Neural cell (in vitro differentiated cells): ENCODE data around the gene CARD19. TPM values are rescaled to one million over a fixed set of nuclear protein-coding genes. Genes with fewer than 3 reads are reported as not detected.

ENCODE experiments used
- H2AFZ ChIP-seq: fragments of 200-600, 300-800 bp; sonication (generic), shearing (Covaris generic); 2 replicates; pipeline ENCODE4 v1.6.0; 2014; ENCODE audit warnings: low read depth, mild to moderate bottlenecking, antibody characterized with exemption, low read length, moderate library complexity
- H3F3A ChIP-seq: fragments of 200-600 bp; shearing (Covaris generic); 2 replicates; pipeline ENCODE4 v1.6.1; 2016; ENCODE audit warnings: mild to moderate bottlenecking, moderate library complexity, mixed read lengths, antibody characterized with exemption, low read length; ENCODE audit not compliant: insufficient read depth, poor library complexity, severe bottlenecking
- H3K27ac ChIP-seq: fragments of 200-600, 300-800 bp; sonication (generic), shearing (Covaris generic); 2 replicates; pipeline ENCODE4 v1.5.1; 2014; ENCODE audit warnings: mild to moderate bottlenecking, low read length, moderate library complexity
- H3K27me3 ChIP-seq: fragments of 300-800, 200-600 bp; sonication (generic), shearing (Covaris generic); 2 replicates; pipeline ENCODE4 v1.6.0; 2014; ENCODE audit warnings: mild to moderate bottlenecking, low read depth, low read length, moderate library complexity; ENCODE audit not compliant: insufficient read depth
- H3K36me3 ChIP-seq: fragments of 300-800, 200-600 bp; sonication (generic), shearing (Covaris generic); 2 replicates; pipeline ENCODE4 v1.5.1; 2014; ENCODE audit warnings: mild to moderate bottlenecking, antibody characterized with exemption, low read length, moderate library complexity; ENCODE audit not compliant: insufficient read depth
- H3K4me2 ChIP-seq: fragments of 300-800, 200-600 bp; sonication (generic), shearing (Covaris generic); 2 replicates; pipeline ENCODE4 v1.6.0; 2014; ENCODE audit warnings: mild to moderate bottlenecking, low read length
- H3K4me3 ChIP-seq: fragments of 300-800, 200-600 bp; sonication (generic), shearing (Covaris generic); 2 replicates; pipeline ENCODE4 v1.5.1; 2014; ENCODE audit warnings: mild to moderate bottlenecking, low read length, moderate library complexity
- H3K79me2 ChIP-seq: fragments of 200-600 bp; shearing (Covaris generic); replicated peaks from 2 replicates; pipeline ENCODE4 v1.6.0; 2014; ENCODE audit warnings: mild to moderate bottlenecking, low read length, moderate library complexity; ENCODE audit not compliant: insufficient read depth
- H3K9ac ChIP-seq: fragments of 300-800, 200-600 bp; sonication (generic), shearing (Covaris generic); 2 replicates; pipeline ENCODE4 v1.6.1; 2016; ENCODE audit warnings: mild to moderate bottlenecking, low read length, mixed read lengths
- H3K9me2 ChIP-seq: fragments of 200-600 bp; shearing (Covaris generic); 2 replicates; pipeline ENCODE4 v1.6.1; 2016; ENCODE audit warnings: mild to moderate bottlenecking, low read length, mixed read lengths; ENCODE audit not compliant: insufficient read depth
- H3K9me3 ChIP-seq: fragments of 200-600, 300-800 bp; sonication (generic), shearing (Covaris generic); 2 replicates; pipeline ENCODE4 v1.6.1; 2016; ENCODE audit warnings: mild to moderate bottlenecking, mixed run types, low read length, moderate library complexity, mixed read lengths
- H4K20me1 ChIP-seq: fragments of 200-600 bp; shearing (Covaris generic); 2 replicates; pipeline ENCODE4 v1.6.1; 2016; ENCODE audit warnings: mild to moderate bottlenecking, mixed run types; ENCODE audit not compliant: insufficient read depth
- CTCF ChIP-seq: fragments of 450-650 bp; IDR thresholded peaks from 2 replicates; pipeline ENCODE4 v1.5.1; 2014; ENCODE audit warnings: antibody characterized with exemption, mild to moderate bottlenecking, moderate library complexity; ENCODE audit not compliant: poor library complexity, severe bottlenecking
- EP300 ChIP-seq: fragments of 450-650 bp; conservative IDR thresholded peaks from 2 replicates; pipeline ENCODE4 v1.6.1; 2014; ENCODE audit warnings: antibody characterized with exemption, mild to moderate bottlenecking, moderate library complexity; ENCODE audit not compliant: poor library complexity, severe bottlenecking
- EZH2 ChIP-seq: fragments of 200-600, 300-800 bp; shearing (Covaris generic), sonication (generic); IDR thresholded peaks from 2 replicates; pipeline ENCODE4 v1.6.1; 2014; ENCODE audit warnings: antibody characterized with exemption, low read length, borderline replicate concordance, mild to moderate bottlenecking; ENCODE audit not compliant: insufficient read depth, poor library complexity, severe bottlenecking
- MXI1 ChIP-seq: fragments of 450-650 bp; conservative IDR thresholded peaks from 2 replicates; pipeline ENCODE4 v1.6.1; 2014; ENCODE audit warnings: antibody characterized with exemption, mild to moderate bottlenecking; ENCODE audit not compliant: poor library complexity, severe bottlenecking
- POLR2AphosphoS5 ChIP-seq: IDR thresholded peaks from 2 replicates; pipeline ENCODE4 v1.6.1; 2012
- RAD21 ChIP-seq: fragments of 450-650 bp; conservative IDR thresholded peaks from 2 replicates; pipeline ENCODE4 v1.6.1; 2014; ENCODE audit warnings: antibody characterized with exemption, mild to moderate bottlenecking, moderate library complexity
- SMC3 ChIP-seq: fragments of 450-650 bp; conservative IDR thresholded peaks from 2 replicates; pipeline ENCODE4 v1.6.1; 2014; ENCODE audit warnings: antibody characterized with exemption, mild to moderate bottlenecking, moderate library complexity; ENCODE audit not compliant: poor library complexity
- TAF1 ChIP-seq: IDR thresholded peaks from 2 replicates; pipeline ENCODE4 v1.6.1; 2012; ENCODE audit warnings: low read depth
- polyA plus RNA-seq: library from polyadenylated mRNA; depleted of rRNA; stranded (reverse); fragments of >200 nt; gene quantifications from 2 replicates; pipeline ENCODE4 v1.2.3, GENCODE V29; 2014
- TF ChIP-seq, protein P1 (sequence below): IDR thresholded peaks from 2 replicates; pipeline ENCODE4 v1.6.1; 2012; ENCODE audit warnings: borderline replicate concordance

CARD19 gene
- polyA plus RNA-seq, 1 donor from 2014 or later: 66.7 TPM

DNA sequence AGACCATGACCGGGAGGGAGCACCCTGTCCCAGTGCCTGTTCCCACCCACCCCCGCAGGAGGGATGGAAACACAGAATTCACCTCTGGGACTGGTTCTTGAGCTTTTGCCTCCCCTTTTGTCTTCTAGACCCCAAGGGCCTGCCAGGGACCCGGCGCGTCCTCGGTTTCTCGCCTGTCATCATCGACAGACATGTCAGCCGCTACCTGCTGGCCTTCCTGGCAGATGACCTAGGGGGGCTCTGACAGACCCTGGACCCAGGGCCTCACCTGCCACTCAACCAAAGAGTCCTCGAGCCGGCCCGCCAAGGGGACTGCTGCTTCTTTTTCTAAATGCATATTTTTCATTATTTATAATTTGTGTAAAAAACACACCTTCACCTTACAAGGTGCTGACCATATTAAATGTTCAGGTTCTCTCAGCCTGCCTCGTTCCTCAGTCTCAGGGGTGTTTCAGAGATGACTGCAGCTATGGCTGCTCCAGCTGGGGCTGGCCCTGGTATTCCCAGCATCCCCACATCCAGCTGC is 16.9 kb downstream of the CARD19 start:
- no peaks in the 10 kb centered on the region for H3K79me2 ChIP-seq
- H3K9me3 ChIP-seq: no peaks in the 10 kb centered on the region
- H3K9me2 ChIP-seq: no peaks in the 10 kb centered on the region
- TF ChIP-seq, protein P1, sequence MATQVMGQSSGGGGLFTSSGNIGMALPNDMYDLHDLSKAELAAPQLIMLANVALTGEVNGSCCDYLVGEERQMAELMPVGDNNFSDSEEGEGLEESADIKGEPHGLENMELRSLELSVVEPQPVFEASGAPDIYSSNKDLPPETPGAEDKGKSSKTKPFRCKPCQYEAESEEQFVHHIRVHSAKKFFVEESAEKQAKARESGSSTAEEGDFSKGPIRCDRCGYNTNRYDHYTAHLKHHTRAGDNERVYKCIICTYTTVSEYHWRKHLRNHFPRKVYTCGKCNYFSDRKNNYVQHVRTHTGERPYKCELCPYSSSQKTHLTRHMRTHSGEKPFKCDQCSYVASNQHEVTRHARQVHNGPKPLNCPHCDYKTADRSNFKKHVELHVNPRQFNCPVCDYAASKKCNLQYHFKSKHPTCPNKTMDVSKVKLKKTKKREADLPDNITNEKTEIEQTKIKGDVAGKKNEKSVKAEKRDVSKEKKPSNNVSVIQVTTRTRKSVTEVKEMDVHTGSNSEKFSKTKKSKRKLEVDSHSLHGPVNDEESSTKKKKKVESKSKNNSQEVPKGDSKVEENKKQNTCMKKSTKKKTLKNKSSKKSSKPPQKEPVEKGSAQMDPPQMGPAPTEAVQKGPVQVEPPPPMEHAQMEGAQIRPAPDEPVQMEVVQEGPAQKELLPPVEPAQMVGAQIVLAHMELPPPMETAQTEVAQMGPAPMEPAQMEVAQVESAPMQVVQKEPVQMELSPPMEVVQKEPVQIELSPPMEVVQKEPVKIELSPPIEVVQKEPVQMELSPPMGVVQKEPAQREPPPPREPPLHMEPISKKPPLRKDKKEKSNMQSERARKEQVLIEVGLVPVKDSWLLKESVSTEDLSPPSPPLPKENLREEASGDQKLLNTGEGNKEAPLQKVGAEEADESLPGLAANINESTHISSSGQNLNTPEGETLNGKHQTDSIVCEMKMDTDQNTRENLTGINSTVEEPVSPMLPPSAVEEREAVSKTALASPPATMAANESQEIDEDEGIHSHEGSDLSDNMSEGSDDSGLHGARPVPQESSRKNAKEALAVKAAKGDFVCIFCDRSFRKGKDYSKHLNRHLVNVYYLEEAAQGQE: no peak
- TF ChIP-seq MXI1 (no peak), RAD21 (no peak), TAF1 (no peak), POLR2AphosphoS5 (no peak), SMC3 (no peak), CTCF (no peak), EP300 (no peak), EZH2 (no peak)
- H3K4me2 ChIP-seq: no peak overlapping the region
- H3K36me3 ChIP-seq: no peaks in the 10 kb centered on the region
- H3K9ac ChIP-seq: no peak overlapping the region
- no peak overlapping the region for H2AFZ ChIP-seq
- no peaks in the 10 kb centered on the region for H4K20me1 ChIP-seq
- H3K27me3 ChIP-seq: no peaks in the 10 kb centered on the region
- no peak overlapping the region for H3K4me3 ChIP-seq
- no peaks in the 10 kb centered on the region for H3F3A ChIP-seq
- H3K27ac ChIP-seq: no peak overlapping the region

DNA sequence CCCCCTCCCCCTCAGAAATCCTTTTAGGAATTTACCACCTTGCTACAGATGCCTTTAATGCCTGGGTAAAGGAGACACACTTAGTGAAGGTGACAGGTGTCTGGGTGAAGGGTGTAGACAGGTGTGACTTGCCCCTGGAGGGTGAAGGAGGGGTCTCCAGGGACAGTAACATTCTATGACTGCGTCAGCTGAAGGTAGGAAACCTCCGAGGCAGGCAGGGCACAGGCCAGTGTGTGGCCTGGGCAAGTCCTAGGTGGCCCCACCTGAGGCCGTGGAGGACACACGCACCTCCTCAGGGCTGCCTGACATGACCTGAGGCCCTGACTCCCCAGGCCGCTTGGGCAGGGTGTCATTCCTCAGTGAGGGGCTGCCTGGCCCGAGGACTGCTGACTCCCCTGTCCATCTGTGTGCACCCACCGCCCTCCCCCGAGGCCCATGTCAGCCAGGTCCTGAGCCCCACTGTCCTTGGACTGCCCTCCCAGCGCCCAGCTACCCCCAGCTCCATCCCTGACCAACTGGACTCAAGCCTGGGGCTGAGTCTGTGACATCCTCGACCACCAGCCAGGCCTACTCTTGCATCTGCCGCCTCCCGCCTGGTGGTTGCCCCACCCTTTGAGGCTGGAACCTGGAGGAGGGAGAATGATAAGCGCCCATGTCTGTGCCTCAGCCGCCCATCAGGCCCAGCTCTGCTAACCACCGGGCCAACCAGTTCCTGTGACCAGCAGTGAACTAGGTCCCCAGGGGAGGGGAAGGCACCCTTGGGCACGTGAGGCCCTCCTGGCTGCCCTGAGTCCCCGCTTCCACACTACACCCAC is 18.4 kb downstream of the CARD19 start:
- Histone ChIP-seq H3K79me2 (no peaks in the 10 kb centered on the region), H3K4me3 (no peak overlapping the region), H3K27me3 (no peaks in the 10 kb centered on the region), H3K9ac (no peak overlapping the region), H3K4me2 (no peak overlapping the region), H4K20me1 (no peaks in the 10 kb centered on the region), H2AFZ (no peak overlapping the region), H3K9me2 (no peaks in the 10 kb centered on the region), H3K27ac (no peak overlapping the region), H3K9me3 (no peaks in the 10 kb centered on the region), H3F3A (no peaks in the 10 kb centered on the region), H3K36me3 (no peaks in the 10 kb centered on the region)
- TF ChIP-seq EP300 (no peak), RAD21 (no peak)
